Medulla oblongata (tissue), 1 donor: Measurements from ENCODE around the gene MGAT5B.
"Not testable (repeated sequence)": the region's sequence is repeated elsewhere in the genome, so short reads cannot be mapped to it uniquely, and the experiment has no call there.

ENCODE experiments used
- DNase-seq: peaks from one replicate; pipeline ENCODE4 v3.0.0-alpha.2; 2015; ENCODE audit errors: extremely low spot score

The MGAT5B gene

GRCh38 chr17:76948301-76948700 is 80.1 kb downstream of the MGAT5B start:
- DNase-seq = no peak

GRCh38 chr17:76948726-76949342 is 80.6 kb downstream of the MGAT5B start:
- DNase-seq = no peak

GRCh38 chr17:76949913-76950695 is 81.9 kb downstream of the MGAT5B start:
- DNase-seq = no peak

- DNase-seq = no peak
Observed at GRCh38 chr17:76951375-76951905, 83.2 kb downstream of the MGAT5B start.

- no peak for DNase-seq
Observed at GRCh38 chr17:76952402-76952801, 84.2 kb downstream of the MGAT5B start.

- DNase-seq = no peak
Observed at GRCh38 chr17:76953066-76953465, 84.9 kb downstream of the MGAT5B start.

- peak; percentile 57 for DNase-seq
Observed at GRCh38 chr17:76953946-76954345, 85.7 kb downstream of the MGAT5B start.

- no peak for DNase-seq
Observed at GRCh38 chr17:76955191-76955590, 87.0 kb downstream of the MGAT5B start.

- no peak for DNase-seq
Observed at GRCh38 chr17:76956846-76957540, 88.8 kb downstream of the MGAT5B start.

- peak; percentile 49 for DNase-seq
Observed at GRCh38 chr17:76957678-76958464, 89.7 kb downstream of the MGAT5B start.

GRCh38 chr17:76958974-76959373 is 90.8 kb downstream of the MGAT5B start:
- no peak for DNase-seq

- DNase-seq = no peak
Observed at GRCh38 chr17:76961869-76962268, 93.7 kb downstream of the MGAT5B start.

- no peak for DNase-seq
Observed at GRCh38 chr17:76962858-76963257, 94.7 kb downstream of the MGAT5B start.

- no peak for DNase-seq
Observed at GRCh38 chr17:76966016-76966415, 97.8 kb downstream of the MGAT5B start.

- DNase-seq = no peak
Observed at GRCh38 chr17:76966486-76967181, 98.4 kb downstream of the MGAT5B start.

GRCh38 chr17:76967762-76968161 is 99.6 kb downstream of the MGAT5B start:
- no peak for DNase-seq

GRCh38 chr17:76968707-76969597 is 100.7 kb downstream of the MGAT5B start:
- peak; percentile 25 for DNase-seq

- DNase-seq = no peak
Observed at GRCh38 chr17:76969598-76970172, 101.5 kb downstream of the MGAT5B start.

GRCh38 chr17:76970228-76970627 is 102.0 kb downstream of the MGAT5B start:
- not testable (repeated sequence) for DNase-seq
